GM19397 (cell line): ENCODE data around the gene GRB14.

Source experiments
- ATAC-seq: cut with Tn5 transposase; IDR thresholded peaks from one replicate; pipeline ENCODE4 v1.9.1; 2021; ENCODE audit warnings: mild to moderate bottlenecking, moderate library complexity; ENCODE audit not compliant: unreplicated experiment

The GRB14 gene

DNA sequence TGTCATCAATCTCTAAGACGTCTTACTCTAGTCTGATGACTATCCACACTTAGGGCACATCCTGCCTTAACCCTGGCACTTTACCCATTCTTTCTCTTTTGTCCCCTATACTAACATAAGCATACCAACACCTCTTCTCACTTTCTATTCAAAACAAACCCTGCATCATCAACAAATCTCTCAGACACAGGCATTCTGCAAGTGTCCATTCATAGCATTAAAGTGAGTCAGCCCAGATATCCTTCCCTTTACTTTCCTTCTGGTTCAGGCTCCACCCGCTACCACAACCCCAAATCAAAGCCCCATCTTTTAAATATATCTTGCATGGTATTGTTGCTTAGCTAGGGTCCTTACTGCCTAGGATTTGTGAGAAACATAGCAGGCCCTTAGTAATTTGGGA is 3.8 kb downstream of the GRB14 start:
- ATAC-seq = no peak

DNA sequence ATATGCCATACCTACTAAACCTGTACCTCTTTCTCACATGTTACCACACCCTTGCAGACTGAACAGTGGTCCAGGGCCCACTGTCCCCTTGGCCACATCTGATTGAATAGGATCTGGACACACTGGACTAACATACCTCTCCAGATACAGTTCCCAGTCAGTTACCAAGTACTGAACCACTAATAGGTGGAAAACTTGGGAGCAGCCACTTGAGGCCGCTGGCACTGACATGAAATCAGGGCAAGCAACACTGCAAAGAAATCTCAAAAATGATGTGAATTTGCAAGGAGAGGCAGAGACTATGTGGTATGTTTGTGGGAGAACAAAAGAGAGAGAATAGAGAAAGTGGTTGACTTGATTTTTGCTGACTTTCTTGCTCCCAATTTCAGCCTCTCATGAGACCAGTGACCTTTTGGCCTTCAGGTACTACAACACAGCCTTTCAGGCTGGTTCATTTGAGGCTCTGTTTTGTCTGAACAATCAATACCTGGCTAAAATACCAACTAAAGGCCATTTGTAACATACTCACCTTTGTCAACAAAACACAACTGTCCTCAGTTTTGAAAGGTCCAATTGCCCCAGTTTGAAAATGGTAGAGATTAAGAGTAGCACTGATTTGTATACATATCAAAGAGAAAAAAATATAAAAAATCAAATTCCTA is 7.8 kb downstream of the GRB14 start:
- no peak for ATAC-seq

DNA sequence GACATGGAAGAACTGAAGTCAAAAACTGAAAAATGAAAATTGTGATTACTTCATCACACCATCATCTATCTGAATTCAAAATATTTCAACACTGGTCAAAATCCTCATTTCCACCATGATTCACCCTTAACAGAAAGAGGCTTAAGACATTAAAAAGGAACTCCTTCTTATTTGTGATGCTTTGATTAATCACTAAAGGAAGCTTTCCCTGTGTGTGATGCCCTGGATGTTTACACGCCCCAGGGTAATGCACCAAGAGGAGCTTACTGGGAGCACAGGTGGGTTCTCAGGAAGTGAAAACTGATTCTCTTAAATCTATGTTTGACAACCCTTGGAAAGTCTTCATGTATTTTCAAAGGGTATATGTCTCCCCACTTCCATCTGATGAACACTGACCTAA is 11.5 kb downstream of the GRB14 start:
- ATAC-seq = no peak

DNA sequence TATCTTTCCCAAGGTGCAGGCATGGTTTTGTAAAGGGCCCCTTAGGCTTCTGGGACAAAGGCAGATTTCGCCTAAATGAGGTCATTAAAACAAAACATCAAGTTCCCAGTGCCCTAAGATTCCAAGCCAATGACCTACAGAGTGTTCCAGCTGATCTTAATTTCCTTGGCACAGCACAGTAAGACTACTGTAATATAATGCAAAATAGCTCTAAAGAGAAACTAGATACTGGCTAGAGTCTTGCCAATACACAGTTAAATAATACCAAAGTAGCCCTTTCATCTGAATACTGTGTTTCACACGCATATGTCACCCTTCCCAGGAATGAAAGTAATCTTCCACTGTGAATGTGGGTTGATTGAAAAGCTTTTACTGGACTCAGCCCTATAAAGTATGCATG is 14.7 kb downstream of the GRB14 start:
- ATAC-seq = no peak

DNA sequence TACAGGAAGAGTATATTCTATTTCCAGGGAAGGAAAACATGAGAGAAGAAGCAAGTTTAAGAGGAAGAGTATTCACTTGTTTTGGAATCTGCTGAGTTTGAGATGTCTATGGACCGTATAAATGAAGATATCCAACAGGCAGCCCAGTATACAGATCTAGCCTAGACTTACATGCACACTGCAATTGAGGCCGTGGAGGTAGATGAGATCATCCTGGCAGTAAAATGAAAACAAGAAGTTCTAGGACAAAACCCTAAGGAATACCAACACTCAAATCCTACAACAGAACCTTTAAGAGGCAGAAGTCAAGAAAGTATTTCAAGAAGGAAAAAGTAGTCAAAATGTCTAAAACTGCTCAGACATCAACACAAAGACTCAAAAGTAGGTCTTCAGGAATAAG is 16.0 kb downstream of the GRB14 start:
- ATAC-seq = no peak

DNA sequence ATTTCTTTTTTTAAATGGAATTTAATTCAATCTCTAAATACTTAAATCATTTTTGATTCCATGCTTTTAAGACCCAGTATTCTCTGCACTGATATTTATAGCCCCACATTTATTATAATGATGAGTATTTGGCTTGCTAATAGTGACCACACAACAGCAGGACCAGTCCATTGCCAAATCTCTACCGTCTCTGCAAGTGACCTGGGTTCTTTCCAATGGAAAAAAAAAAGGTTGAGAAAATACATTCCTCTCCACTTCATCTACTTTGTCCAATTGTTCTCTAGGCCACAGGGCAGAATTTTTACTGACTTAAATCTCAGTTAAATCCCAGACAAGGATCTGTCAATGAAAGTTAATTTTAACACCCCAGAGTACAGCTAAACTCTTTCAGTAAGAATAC is 20.5 kb downstream of the GRB14 start:
- no peak for ATAC-seq

DNA sequence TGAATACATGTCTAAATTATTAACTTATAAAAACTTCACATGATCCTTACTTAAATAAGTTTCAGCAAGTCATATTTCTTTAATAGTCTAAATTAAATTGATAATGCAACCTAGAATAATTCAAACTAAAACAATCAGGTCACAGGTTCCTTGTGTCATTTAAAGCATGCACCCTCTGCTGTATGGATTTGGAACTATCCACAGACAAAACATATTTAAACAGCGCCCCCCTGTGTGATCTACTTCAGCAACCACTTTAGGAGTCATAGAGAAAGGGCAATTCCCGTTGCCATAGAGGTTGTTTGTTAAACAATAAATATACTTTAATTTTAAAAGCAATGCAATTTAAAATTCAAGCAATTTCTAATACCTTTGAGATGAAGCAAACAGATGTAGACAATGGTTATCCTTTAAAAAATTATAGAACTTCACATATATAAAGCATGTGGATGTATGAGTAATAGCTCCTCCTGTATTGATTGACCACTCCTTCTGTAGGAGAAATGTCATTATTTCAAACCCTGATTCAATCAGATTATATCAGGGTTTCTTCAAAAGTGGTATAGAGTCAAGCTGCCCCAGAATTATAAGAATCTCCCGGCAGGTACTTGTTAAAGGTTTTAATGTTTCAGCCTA is 21.2 kb downstream of the GRB14 start:
- ATAC-seq = peak; percentile 94

DNA sequence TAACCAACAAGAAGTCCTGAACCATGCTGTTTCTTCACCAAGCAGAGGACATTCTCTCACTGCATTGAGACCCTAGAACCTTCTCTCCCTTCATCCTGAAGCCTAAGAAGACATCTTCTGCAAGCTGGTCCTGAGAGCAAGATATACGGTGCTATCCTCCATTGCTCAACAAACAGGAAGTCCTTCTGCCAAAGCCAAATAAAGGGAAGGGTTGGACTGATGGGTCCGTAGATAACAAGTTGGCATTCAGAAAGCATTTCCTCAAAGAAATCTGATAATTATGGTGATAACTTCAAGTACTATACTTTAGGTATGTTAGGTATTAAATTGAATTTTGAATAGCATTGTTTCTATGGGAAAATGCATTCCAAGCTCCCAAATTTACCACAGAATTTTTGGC is 23.3 kb downstream of the GRB14 start:
- no peak for ATAC-seq

DNA sequence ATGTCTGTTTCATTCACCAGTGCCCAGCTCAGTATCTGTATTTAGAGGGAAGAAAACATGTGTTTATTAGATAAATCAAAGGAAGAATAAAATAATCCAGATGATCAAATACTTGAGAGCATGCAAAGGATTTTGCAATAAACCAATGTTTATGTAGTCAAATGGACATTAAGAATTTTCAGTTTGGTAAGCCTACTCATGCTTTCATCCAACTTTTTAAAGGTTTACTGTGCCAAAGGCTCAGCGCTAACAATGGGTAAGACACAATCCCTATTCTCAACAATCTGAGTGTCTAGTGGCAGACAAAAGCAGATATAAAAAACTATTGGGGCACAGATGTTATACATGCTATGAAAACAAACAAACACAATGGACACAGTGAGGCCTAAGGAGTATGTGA is 26.3 kb downstream of the GRB14 start:
- no peak for ATAC-seq

DNA sequence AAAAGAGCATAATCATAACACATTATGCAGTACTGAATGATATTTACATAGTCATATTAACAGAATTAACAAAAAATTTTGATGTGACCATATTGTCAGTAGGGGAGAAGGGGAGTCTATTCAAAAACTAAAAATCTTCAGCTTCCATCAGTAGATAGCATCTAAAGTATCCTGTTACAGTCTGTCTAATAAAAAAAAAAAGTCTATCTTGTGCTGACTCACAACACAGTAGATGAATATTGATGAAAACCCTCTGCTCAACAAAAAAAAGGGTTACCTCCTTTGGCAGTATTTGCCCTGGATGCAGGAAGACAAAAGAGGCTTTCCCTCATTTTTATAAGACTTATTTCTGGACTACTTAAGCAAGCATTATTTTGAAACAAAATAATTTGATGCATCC is 27.3 kb downstream of the GRB14 start:
- ATAC-seq = no peak

DNA sequence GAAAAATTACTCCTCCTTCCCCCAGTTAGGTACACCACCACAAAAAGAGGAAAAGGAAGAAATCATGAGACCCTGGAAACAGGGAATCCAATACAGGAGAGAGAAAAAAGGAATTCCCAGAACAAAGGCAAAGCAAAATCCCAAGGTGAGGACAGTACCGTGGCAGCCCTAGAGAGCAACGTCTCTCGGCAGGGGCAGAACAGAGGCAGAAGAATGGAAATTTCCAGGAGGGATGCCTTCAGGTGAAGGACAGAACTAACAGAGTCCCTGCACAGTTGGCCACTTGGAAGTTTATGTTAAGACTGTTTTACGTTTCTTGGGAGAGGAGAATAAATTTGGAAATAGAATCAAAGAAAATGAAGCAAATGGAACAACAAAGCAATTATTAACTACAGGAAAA is 27.7 kb downstream of the GRB14 start:
- ATAC-seq = no peak

DNA sequence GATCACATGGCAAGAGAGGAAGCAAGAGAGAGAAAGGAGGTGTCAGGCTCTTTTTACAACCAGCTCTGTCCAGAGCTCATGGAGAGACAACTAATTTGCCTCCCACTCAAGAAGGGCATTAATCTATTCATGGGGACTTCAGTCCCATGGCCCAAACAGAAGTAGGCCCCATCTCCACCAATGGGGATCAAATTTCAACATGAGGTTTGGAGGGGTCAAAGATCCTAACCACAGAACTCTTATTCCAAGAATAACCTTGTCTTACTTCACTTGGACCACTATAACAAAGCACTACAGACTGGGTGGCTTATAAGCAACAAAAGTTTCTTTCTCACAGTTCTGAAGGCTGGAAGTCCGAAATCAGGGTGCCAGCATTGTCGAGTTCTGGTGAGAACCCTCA is 31.8 kb downstream of the GRB14 start:
- no peak for ATAC-seq

DNA sequence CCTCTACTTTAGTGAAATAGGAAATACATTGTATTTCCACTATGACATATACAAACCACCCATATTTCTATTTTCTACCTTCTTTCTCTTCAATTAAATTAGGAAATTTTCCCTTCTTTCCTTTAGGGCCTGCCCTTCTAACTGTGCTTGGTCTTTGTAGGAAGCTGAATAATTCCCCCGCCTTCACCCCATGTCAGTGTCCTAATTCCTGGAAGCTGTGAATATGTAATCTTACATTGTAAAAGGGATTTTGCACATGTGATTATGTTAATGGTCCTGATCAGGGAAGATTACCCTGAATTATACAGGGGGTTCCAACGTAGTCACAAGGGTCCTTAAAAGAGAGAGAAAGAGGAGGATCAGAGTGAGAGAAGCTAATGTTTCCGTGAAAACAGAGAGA is 40.2 kb downstream of the GRB14 start:
- ATAC-seq = no peak

DNA sequence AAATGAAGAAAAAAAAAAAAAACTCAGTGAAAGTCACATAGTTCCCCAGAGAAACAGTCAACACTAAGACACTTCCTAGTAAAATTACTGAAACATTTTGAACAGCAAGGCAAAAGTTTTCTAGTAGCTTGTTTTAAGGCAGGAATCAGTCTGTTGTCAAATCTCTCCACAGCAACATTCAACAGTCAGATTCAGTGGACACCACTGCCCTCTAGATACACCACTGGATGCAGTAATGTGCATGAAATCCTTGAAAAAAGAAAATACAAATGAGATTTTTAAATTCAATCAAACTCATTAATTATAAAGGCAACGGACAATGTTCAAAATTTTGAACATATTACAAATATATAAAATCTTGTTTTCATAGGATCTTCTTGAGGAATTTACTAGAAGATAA is 46.4 kb downstream of the GRB14 start:
- no peak for ATAC-seq

DNA sequence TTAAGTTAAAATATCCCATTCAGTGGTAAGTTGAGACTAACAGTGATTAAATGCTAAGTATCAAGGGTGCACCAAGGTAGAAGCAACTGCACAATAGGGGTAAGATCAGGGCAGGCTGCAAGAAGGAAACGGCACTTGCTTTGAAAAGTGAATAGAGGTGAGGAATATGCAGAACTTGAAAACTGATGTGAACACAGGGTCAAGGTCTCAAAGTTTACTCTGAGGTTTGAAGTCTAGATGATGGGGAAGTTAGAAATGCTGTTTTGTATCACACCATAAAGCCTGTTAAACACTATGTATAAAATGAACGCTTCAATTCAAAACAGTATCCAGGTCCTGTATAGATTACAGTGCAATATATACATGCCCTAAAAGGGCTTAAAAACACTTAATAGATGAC is 50.8 kb downstream of the GRB14 start:
- no peak for ATAC-seq

DNA sequence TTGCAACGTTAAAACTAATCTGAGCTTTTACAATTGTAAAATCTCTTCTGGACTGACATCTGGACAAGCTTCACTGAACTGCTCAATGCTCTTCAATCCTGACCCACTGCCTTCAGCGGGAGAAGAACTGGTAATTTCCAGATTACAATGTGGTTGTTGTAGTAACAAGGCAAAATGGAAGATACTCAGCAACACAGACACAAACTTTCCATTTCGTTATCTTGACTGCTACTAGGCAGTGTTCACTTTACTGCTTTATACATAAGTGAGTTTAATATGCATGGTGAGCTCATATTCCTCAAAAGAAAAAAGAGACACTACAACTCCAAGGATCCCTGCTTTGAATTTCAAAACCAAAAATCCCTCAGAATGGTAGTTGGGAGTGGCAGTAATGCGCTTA is 51.9 kb downstream of the GRB14 start:
- ATAC-seq = no peak

DNA sequence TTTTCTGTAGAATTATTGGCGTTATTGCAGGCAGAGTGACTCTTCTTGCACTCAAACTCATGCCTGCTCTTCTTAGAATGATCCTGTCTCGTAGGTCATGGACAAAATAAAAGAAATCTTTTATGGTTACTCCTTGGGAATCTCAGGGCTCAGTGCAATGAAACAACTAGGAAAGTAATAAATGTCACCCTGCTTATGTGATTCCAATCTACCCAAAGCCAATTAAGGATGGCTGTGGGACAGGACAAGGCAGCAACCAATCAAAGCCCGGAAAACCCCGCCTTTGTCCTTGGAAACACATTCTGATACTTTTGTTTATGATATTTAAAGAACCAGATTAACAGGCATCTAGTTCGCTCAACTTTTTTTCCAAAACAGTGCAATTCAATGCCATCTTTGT is 53.0 kb downstream of the GRB14 start:
- no peak for ATAC-seq

DNA sequence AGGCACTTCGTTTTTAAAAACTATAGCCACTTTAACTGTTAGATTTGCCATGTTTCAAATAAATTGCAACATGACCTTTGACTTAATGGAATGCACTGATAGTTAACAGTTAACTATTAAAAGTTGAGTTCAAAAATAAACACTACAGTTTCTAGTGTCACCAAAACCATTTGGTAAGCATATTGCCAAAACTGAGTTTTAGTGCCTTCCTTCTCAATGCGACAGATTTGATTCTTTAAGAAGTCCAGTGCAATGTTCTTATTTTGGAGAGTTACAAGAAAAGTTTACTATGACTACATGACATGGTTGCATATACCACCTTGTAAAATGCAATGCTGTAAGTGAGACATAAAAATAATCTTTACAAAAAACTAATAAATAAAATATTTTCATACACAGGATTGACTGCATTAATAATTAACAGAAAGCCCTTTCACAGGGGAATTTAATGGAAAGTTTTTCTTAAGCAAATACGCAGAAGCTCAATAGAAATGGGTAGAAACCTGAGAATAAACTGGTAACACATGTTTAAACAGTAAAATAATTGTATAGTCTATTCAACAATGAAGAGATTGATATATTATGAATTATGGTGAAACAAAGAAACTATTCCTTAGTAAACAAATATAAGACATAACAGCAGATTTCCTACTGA is 53.8 kb downstream of the GRB14 start:
- ATAC-seq = no peak

DNA sequence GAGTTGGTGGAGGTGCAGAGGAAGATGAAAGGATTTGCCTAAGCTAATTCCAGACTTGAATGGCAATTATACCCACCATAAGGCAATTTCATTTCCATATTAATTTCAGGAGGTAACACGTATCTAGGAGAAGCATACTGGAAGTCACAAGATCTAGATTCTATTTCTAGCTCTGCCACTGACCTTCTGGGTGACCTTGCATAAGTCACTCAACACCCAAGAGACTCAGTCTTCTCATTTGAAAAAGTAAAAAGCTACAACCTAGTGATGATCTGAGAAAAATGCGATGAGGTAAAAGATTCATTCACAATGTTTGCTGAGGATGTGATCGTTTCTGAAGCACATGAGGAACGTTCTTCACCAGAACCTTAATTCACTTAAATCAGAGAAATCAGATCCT is 55.9 kb downstream of the GRB14 start:
- ATAC-seq = no peak

DNA sequence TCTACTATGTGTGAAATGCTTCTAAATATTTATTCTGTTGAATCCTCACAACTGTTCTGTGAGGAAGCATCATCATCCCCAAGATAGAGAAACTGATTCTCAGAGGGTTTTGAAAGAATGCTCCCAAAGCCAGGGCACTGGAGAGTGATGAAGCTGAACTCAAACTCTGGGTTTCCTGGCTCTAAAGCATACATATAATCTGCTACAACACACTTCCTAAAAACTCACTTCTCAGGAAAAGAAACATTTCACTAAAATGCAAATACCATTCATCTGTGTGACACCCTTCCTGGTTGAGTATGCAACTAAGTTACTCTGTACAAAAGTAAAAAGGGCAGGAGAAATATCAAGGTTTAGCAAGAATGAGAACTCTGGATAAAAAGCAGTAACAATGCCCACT is 58.6 kb downstream of the GRB14 start:
- no peak for ATAC-seq

DNA sequence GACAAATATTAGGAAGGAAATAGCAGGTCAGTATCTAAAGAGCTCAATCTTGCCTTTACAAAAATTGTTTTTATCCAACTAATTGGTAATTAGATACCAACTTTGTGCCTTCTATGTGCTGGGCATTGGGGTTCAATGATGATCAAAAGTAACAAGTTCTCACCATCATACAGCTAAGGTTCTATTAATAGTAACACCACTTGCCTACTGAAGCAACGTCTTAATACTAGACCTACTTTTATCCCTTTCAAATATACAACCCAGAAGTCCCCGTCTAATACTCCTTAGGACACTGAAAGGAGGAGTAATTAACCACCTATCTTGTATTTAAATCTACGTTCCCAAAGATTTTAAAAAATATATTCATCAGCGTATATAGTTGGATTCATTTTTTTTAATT is 59.3 kb downstream of the GRB14 start:
- no peak for ATAC-seq

DNA sequence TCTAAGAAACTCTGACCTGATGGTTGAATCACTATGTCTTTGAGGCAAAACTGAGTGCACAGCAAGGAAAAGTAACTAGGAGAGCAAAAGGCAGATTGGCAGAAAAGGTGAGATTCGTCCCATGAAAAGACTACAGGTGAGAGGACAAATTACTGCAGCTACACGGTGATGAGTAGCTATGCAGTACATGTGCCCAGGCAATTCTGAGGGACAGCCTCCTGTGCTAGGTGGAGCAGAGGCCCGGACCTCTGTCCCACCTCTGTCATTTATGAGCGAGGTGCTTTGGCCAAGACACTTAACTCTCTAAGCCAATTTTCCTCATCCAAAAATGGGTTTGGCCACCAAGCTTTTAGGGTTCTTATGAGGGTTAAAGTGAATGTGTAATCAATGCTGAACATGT is 59.9 kb downstream of the GRB14 start:
- no peak for ATAC-seq

DNA sequence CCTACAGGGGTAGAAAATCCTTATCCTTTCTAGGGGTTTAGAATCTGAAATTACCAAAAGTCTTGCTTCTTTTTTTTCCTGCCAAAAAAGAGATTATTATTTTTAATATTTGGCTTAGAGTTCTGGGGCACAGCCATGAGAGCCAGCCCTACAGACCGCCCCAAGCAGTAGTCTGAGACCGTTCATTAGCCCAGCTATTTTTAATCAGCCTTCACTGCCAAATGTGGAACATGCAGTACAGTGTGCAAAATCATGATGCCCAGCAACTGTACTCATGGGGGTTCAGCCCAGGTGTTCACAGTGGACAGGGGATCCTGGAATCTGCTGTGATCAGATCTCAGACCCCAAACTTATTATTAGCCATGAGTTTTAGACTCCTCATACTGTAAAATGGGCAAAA is 60.4 kb downstream of the GRB14 start:
- ATAC-seq = no peak
